Middle frontal gyrus (tissue), 1 donor: ENCODE results near the gene POP4.
"Not testable (repeated sequence)": the region's sequence is repeated elsewhere in the genome, so short reads cannot be mapped to it uniquely, and the experiment has no call there.

Experiments
- DNase-seq: peaks from one replicate; pipeline ENCODE4 v3.0.0-alpha.2; 2015; ENCODE audit warnings: low spot score; ENCODE audit errors: extremely low spot score

The POP4 gene

GRCh38 chr19:29605653-29606419 is at the start of gene POP4:
Gene POP4, plus strand, starts transcription at chr19:29606283. Its CDS starts 36 bp downstream, at chr19:29606319.
- peak; percentile 98 for DNase-seq

- DNase-seq, result not testable (repeated sequence)
These were observed 47.0 kb upstream of the POP4 start for GRCh38 chr19:29559110-29559509.

GRCh38 chr19:29559743-29560142 is 46.3 kb upstream of the POP4 start:
- DNase-seq, result no peak

GRCh38 chr19:29560313-29561075 is 45.6 kb upstream of the POP4 start:
- no peak for DNase-seq

GRCh38 chr19:29561601-29562000 is 44.5 kb upstream of the POP4 start:
- no peak for DNase-seq

- DNase-seq, result no peak
These were observed 43.5 kb upstream of the POP4 start for GRCh38 chr19:29562299-29563297.

- DNase-seq, result no peak
These were observed 42.5 kb upstream of the POP4 start for GRCh38 chr19:29563486-29564101.

- no peak for DNase-seq
These were observed 41.5 kb upstream of the POP4 start for GRCh38 chr19:29564574-29565005.

- DNase-seq, result no peak
These were observed 40.9 kb upstream of the POP4 start for GRCh38 chr19:29565171-29565570.

- DNase-seq, result no peak
These were observed 39.5 kb upstream of the POP4 start for GRCh38 chr19:29566496-29567054.

GRCh38 chr19:29567366-29567915 is 38.6 kb upstream of the POP4 start:
- DNase-seq, result no peak

- no peak for DNase-seq
These were observed 37.8 kb upstream of the POP4 start for GRCh38 chr19:29568036-29569025.

- no peak for DNase-seq
These were observed 36.8 kb upstream of the POP4 start for GRCh38 chr19:29569038-29569911.

- no peak for DNase-seq
These were observed 34.9 kb upstream of the POP4 start for GRCh38 chr19:29571181-29571580.

GRCh38 chr19:29573486-29573885 is 32.6 kb upstream of the POP4 start:
- DNase-seq, result no peak

- no peak for DNase-seq
These were observed 31.6 kb upstream of the POP4 start for GRCh38 chr19:29574510-29574909.

GRCh38 chr19:29576046-29576606 is 30.0 kb upstream of the POP4 start:
- DNase-seq, result peak; percentile 12
